ENCODE measurements around the gene GIMAP4.

GRCh38 chr7:150524018-150524417 lies 43.2 kb upstream of the GIMAP4 start:
- TF ChIP-seq POLR2AphosphoS5 (IDR thresholded peaks at IDR 0.05; ENCODE audit: low read depth, low read length) (no peak), TAF1 (IDR thresholded peaks at IDR 0.05; ENCODE audit: borderline replicate concordance, insufficient read depth, low read length) (no peak)
